ENCODE results near the gene AP2M1. TPM values are rescaled to one million over a fixed set of nuclear protein-coding genes. Genes with fewer than 3 reads are reported as not detected.

The AP2M1 gene
- total RNA-seq, 1 experiment from 2014 or later: 335 TPM

DNA sequence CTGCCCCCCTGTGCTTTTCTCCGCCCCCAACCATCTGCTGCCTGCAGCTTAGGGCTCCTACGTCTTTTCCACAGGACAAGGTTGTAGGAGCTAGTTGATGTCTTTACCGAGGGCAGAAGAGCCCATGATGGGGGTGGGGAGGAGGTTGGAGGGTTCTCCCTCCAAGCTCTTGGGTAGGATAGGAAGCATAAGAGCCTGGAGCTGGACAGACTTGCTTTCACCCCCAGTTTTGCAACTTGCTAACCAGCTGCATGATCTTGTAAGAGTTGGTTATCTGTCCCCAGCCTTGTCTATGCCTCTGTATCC lies 12.2 kb downstream of the AP2M1 start:
- Histone ChIP-seq H3K27ac (ENCODE audit: low read length) (peak overlapping the region; percentile 92), H3K27me3 (ENCODE audit: control insufficient read depth, insufficient read depth, low read length) (no peaks in the 10 kb centered on the region), H3K4me1 (ENCODE audit: control insufficient read depth, insufficient read depth, low read length) (peaks cover 15% of the 10 kb centered on the region), H3K9me3 (ENCODE audit: control insufficient read depth, insufficient read depth, low read depth, low read length) (no peaks in the 10 kb centered on the region), H3K4me3 (ENCODE audit: low read depth in 2 of 2, low read length in 2 of 2) (peak overlapping the region; percentile 88 to 91), H3K36me3 (ENCODE audit: control insufficient read depth, insufficient read depth, low read length) (peaks cover 33% of the 10 kb centered on the region)
- TF ChIP-seq, protein P1, sequence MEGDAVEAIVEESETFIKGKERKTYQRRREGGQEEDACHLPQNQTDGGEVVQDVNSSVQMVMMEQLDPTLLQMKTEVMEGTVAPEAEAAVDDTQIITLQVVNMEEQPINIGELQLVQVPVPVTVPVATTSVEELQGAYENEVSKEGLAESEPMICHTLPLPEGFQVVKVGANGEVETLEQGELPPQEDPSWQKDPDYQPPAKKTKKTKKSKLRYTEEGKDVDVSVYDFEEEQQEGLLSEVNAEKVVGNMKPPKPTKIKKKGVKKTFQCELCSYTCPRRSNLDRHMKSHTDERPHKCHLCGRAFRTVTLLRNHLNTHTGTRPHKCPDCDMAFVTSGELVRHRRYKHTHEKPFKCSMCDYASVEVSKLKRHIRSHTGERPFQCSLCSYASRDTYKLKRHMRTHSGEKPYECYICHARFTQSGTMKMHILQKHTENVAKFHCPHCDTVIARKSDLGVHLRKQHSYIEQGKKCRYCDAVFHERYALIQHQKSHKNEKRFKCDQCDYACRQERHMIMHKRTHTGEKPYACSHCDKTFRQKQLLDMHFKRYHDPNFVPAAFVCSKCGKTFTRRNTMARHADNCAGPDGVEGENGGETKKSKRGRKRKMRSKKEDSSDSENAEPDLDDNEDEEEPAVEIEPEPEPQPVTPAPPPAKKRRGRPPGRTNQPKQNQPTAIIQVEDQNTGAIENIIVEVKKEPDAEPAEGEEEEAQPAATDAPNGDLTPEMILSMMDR (IDR thresholded peaks at IDR 0.05): no peak
- in situ Hi-C loops (cut with HindIII; ENCODE audit: low pct_unique_long_range_greater_than_20kb, low sequenced_read_pairs): no loop called here
- ATAC-seq (no peak), DNase-seq (ENCODE audit: low read depth, low spot score) (no peak)
- BruUV-seq (replicated peaks): TSS peak; percentile 73
- ChIA-PET CTCF (no interaction called here), POLR2A (no interaction called here)
- intact Hi-C loops (cut with micrococcal nuclease; ENCODE audit: unreplicated experiment): no loop called here

DNA sequence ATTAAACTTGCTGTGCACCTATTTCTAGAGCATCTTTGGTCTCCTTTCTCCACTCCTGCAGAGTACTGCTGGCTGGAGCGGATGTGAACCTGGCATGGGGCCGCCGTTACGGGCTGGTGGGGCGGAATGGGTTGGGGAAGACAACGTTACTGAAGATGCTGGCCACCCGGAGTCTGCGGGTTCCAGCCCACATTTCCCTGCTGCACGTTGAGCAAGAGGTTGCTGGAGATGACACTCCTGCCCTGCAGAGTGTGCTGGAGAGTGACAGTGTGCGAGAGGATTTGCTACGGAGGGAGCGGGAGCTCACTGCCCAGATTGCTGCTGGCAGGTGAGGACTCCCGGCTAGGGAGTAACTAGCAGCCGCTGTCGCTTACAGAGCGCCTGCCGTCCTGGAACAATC lies 13.4 kb downstream of the AP2M1 start:
- Histone ChIP-seq H3K27me3 (ENCODE audit: control insufficient read depth, insufficient read depth, low read length) (no peaks in the 10 kb centered on the region), H3K9me3 (ENCODE audit: control insufficient read depth, insufficient read depth, low read depth, low read length) (no peaks in the 10 kb centered on the region), H3K4me1 (ENCODE audit: control insufficient read depth, insufficient read depth, low read length) (peaks cover 15% of the 10 kb centered on the region), H3K27ac (ENCODE audit: low read length) (no peak overlapping the region), H3K36me3 (ENCODE audit: control insufficient read depth, insufficient read depth, low read length) (peaks cover 28% of the 10 kb centered on the region), H3K4me3 (ENCODE audit: low read depth in 2 of 2, low read length in 2 of 2) (no peak overlapping the region)
- no peak for DNase-seq (ENCODE audit: low read depth, low spot score)
- TF ChIP-seq, protein P1 (IDR thresholded peaks at IDR 0.05): no peak
- TF ChIP-seq, protein P2, sequence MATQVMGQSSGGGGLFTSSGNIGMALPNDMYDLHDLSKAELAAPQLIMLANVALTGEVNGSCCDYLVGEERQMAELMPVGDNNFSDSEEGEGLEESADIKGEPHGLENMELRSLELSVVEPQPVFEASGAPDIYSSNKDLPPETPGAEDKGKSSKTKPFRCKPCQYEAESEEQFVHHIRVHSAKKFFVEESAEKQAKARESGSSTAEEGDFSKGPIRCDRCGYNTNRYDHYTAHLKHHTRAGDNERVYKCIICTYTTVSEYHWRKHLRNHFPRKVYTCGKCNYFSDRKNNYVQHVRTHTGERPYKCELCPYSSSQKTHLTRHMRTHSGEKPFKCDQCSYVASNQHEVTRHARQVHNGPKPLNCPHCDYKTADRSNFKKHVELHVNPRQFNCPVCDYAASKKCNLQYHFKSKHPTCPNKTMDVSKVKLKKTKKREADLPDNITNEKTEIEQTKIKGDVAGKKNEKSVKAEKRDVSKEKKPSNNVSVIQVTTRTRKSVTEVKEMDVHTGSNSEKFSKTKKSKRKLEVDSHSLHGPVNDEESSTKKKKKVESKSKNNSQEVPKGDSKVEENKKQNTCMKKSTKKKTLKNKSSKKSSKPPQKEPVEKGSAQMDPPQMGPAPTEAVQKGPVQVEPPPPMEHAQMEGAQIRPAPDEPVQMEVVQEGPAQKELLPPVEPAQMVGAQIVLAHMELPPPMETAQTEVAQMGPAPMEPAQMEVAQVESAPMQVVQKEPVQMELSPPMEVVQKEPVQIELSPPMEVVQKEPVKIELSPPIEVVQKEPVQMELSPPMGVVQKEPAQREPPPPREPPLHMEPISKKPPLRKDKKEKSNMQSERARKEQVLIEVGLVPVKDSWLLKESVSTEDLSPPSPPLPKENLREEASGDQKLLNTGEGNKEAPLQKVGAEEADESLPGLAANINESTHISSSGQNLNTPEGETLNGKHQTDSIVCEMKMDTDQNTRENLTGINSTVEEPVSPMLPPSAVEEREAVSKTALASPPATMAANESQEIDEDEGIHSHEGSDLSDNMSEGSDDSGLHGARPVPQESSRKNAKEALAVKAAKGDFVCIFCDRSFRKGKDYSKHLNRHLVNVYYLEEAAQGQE (IDR thresholded peaks at IDR 0.05; ENCODE audit: insufficient read depth in 1 of 2, low read depth in 2 of 2, low read length in 1 of 2): no peak
- no peak for TF ChIP-seq SIN3A (IDR thresholded peaks at IDR 0.05; ENCODE audit: borderline replicate concordance, insufficient read depth, low read depth, low read length)
- no peak for TF ChIP-seq POLR2AphosphoS5 (IDR thresholded peaks at IDR 0.05; ENCODE audit: low read depth, low read length)
- no peak for TF ChIP-seq TCF7L2 (IDR thresholded peaks at IDR 0.05; ENCODE audit: low read depth, low read length)
- intact Hi-C loops (cut with micrococcal nuclease; ENCODE audit: unreplicated experiment): no loop called here
- POLR2A ChIA-PET: no interaction called here
- no peak for ATAC-seq
- no TSS peak for BruUV-seq (replicated peaks)
- in situ Hi-C loops (cut with HindIII; ENCODE audit: low pct_unique_long_range_greater_than_20kb, low sequenced_read_pairs): no loop called here
- CTCF ChIA-PET: no interaction called here

DNA sequence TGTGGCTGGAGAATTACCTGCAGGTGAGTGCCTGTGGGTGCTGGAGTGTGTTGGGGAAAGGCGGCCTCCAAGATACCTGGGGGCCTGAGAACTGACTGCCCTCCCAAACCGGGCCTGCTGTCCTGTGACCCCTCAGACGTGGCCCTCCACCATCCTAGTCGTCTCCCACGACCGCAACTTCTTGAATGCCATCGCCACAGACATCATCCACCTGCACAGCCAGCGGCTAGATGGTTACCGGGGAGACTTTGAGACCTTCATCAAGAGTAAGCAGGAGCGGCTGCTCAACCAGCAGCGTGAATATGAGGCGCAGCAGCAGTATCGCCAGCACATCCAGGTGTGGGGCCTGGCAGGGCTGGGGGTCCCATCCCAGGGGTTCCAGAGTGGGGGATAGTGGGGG lies 14.8 kb downstream of the AP2M1 start:
- no peaks in the 10 kb centered on the region for H3K9me3 ChIP-seq (ENCODE audit: control insufficient read depth, insufficient read depth, low read depth, low read length)
- intact Hi-C loops (cut with micrococcal nuclease; ENCODE audit: unreplicated experiment): no loop called here
- CTCF ChIA-PET: no interaction called here
- DNase-seq (ENCODE audit: low read depth, low spot score) (no peak), ATAC-seq (no peak)
- H3K4me3 ChIP-seq (ENCODE audit: low read depth in 2 of 2, low read length in 2 of 2): no peak overlapping the region
- H3K36me3 ChIP-seq (ENCODE audit: control insufficient read depth, insufficient read depth, low read length): peaks cover 36% of the 10 kb centered on the region
- in situ Hi-C loops (cut with HindIII; ENCODE audit: low pct_unique_long_range_greater_than_20kb, low sequenced_read_pairs): no loop called here
- POLR2A ChIA-PET: no interaction called here
- TF ChIP-seq, protein P2 (IDR thresholded peaks at IDR 0.05; ENCODE audit: insufficient read depth in 1 of 2, low read depth in 2 of 2, low read length in 1 of 2): no peak
- no peak for TF ChIP-seq SIN3A (IDR thresholded peaks at IDR 0.05; ENCODE audit: borderline replicate concordance, insufficient read depth, low read depth, low read length)
- TF ChIP-seq, protein P1 (IDR thresholded peaks at IDR 0.05): no peak
- TF ChIP-seq POLR2AphosphoS5 (IDR thresholded peaks at IDR 0.05; ENCODE audit: low read depth, low read length): no peak
- no peak for TF ChIP-seq TCF7L2 (IDR thresholded peaks at IDR 0.05; ENCODE audit: low read depth, low read length)
- H3K27ac ChIP-seq (ENCODE audit: low read length): no peak overlapping the region
- no peaks in the 10 kb centered on the region for H3K27me3 ChIP-seq (ENCODE audit: control insufficient read depth, insufficient read depth, low read length)
- H3K4me1 ChIP-seq (ENCODE audit: control insufficient read depth, insufficient read depth, low read length): peaks cover 15% of the 10 kb centered on the region
- BruUV-seq (replicated peaks): no TSS peak
